GM23338 (cell line): ENCODE results near the gene TM7SF3.

Source experiments
- CREB1 ChIP-seq: fragments of 250-450 bp; sonication (Bioruptor Pico); IDR thresholded peaks from 2 replicates; pipeline ENCODE4 v1.5.0; 2020; ENCODE audit warnings: low read depth, mild to moderate bottlenecking, moderate library complexity
- CTCF ChIP-seq, 2 experiments: fragments of 200-600 bp in 1 of 2; sonication (generic) in 1 of 2; conservative IDR thresholded peaks; 2 replicates each; pipeline versions ENCODE4 v1.5.1 to v1.6.1; 2016 to 2017; ENCODE audit warnings: antibody characterized with exemption in 2 of 2, low read depth in 2 of 2, mild to moderate bottlenecking in 2 of 2, moderate library complexity in 1 of 2
- EZH2 ChIP-seq: fragments of 200-600 bp; sonication (generic); IDR thresholded peaks from one replicate; pipeline ENCODE4 v1.8.0; 2017; ENCODE audit warnings: antibody characterized with exemption, mild to moderate bottlenecking, low read depth; ENCODE audit not compliant: unreplicated experiment
- EZH2phosphoT487 ChIP-seq: fragments of 200-600 bp; sonication (generic); IDR thresholded peaks from one replicate; pipeline ENCODE4 v1.8.1; 2018; ENCODE audit warnings: antibody characterized with exemption; ENCODE audit not compliant: unreplicated experiment
- JUNB ChIP-seq: IDR thresholded peaks from one replicate; pipeline ENCODE4 v1.6.1; 2016; ENCODE audit warnings: antibody characterized with exemption; ENCODE audit not compliant: unreplicated experiment
- POLR2AphosphoS5 ChIP-seq: IDR thresholded peaks from 2 replicates; pipeline ENCODE4 v1.6.1; 2016; ENCODE audit warnings: antibody characterized with exemption, low read depth
- REST ChIP-seq: IDR thresholded peaks from one replicate; pipeline ENCODE4 v1.6.1; 2018; ENCODE audit warnings: antibody characterized with exemption; ENCODE audit not compliant: unreplicated experiment
- ZNF462 ChIP-seq: fragments of 250-450 bp; sonication (Bioruptor Pico); IDR thresholded peaks from 2 replicates; pipeline ENCODE4 v1.5.0; 2020; ENCODE audit warnings: mild to moderate bottlenecking, moderate library complexity

- TF ChIP-seq CTCF (conservative IDR thresholded peaks at IDR 0.05; ENCODE audit: low read depth in 2 of 2) (no peak), EZH2 (no peak), POLR2AphosphoS5 (no peak), CREB1 (CRISPR knock-in tag) (no peak), JUNB (no peak), REST (no peak), EZH2phosphoT487 (no peak), ZNF462 (CRISPR knock-in tag) (no peak)
Observed at GRCh38 chr12:26966842-26967241, 47.3 kb downstream of the TM7SF3 start.
